ENCODE measurements around the gene HES4. TPM values are rescaled to one million over a fixed set of nuclear protein-coding genes. Genes with fewer than 3 reads are reported as not detected.

Gene HES4
- total RNA-seq, 3 donors from 2014 or later (not counting 1 experiment from before 2014, with no cell fraction given) = 15.4 to 35.5 (median 28.9) TPM

DNA sequence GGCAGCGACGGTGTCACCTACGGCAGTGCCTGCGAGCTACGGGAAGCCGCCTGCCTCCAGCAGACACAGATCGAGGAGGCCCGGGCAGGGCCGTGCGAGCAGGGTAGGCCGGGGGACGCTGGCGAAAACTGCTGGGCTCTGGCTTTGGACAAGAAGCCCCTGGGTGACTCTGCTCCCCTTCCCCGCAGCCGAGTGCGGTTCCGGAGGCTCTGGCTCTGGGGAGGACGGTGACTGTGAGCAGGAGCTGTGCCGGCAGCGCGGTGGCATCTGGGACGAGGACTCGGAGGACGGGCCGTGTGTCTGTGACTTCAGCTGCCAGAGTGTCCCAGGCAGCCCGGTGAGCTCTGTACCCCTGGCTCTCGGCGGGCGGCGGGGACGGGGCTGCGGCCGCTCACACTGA, 44.0 kb upstream of the HES4 start:
- Histone ChIP-seq H3K27me3 (ENCODE audit: control insufficient read depth, insufficient read depth, low read length) (peaks cover 2% of the 10 kb centered on the region), H3K9me3 (ENCODE audit: control insufficient read depth, insufficient read depth, low read length) (no peaks in the 10 kb centered on the region), H3K27ac (ENCODE audit: low read length) (no peak overlapping the region), H3K4me3 (ENCODE audit: low read length) (no peak overlapping the region), H3K4me1 (ENCODE audit: control insufficient read depth, insufficient read depth, low read length) (peaks cover 17% of the 10 kb centered on the region), H3K36me3 (ENCODE audit: control insufficient read depth, insufficient read depth, low read length) (no peaks in the 10 kb centered on the region)
- H3K27me3 Mint-ChIP-seq (ENCODE audit: low read depth in 2 of 2) = peaks cover 0 to 2% of the 10 kb centered on the region in 2 donors
- peaks cover 0 to 13% of the 10 kb centered on the region in 2 donors for H3K4me1 Mint-ChIP-seq
- TF ChIP-seq CTCF (IDR thresholded peaks at IDR 0.05) = no peak
- WGBS (ENCODE audit: insufficient coverage) = 96% methylated on average over 33 of the region's 33 CpGs
- H3K4me3 Mint-ChIP-seq = no peak overlapping the region
- H3K27ac Mint-ChIP-seq = no peak overlapping the region
- no peaks in the 10 kb centered on the region for H3K9me3 Mint-ChIP-seq
- intact Hi-C loops (cut with micrococcal nuclease) = no loop called here
- H3K36me3 Mint-ChIP-seq = no peaks in the 10 kb centered on the region
- DNase-seq = no peak
- ATAC-seq = no peak

- DNase-seq = no peak
- Histone ChIP-seq H3K36me3 (ENCODE audit: control insufficient read depth, insufficient read depth, low read length) (no peaks in the 10 kb centered on the region), H3K27me3 (ENCODE audit: control insufficient read depth, insufficient read depth, low read length) (peaks cover 2% of the 10 kb centered on the region), H3K27ac (ENCODE audit: low read length) (no peak overlapping the region), H3K4me1 (ENCODE audit: control insufficient read depth, insufficient read depth, low read length) (peaks cover 22% of the 10 kb centered on the region), H3K4me3 (ENCODE audit: low read length) (no peak overlapping the region), H3K9me3 (ENCODE audit: control insufficient read depth, insufficient read depth, low read length) (no peaks in the 10 kb centered on the region)
- Mint-ChIP-seq H3K4me3 (no peak overlapping the region), H3K27ac (no peak overlapping the region), H3K36me3 (no peaks in the 10 kb centered on the region), H3K9me3 (no peaks in the 10 kb centered on the region), H3K27me3 (ENCODE audit: low read depth in 2 of 2) (peaks cover 5 to 7% of the 10 kb centered on the region in 2 donors), H3K4me1 (peaks cover 0 to 19% of the 10 kb centered on the region in 2 donors)
- 95% methylated on average over 26 of the region's 27 CpGs for WGBS (ENCODE audit: insufficient coverage)
- intact Hi-C loops (cut with micrococcal nuclease) = no loop called here
- TF ChIP-seq CTCF (IDR thresholded peaks at IDR 0.05) = no peak
- ATAC-seq = no peak
These were observed 43.5 kb upstream of the HES4 start for GRCh38 chr1:1043411-1043810.

GRCh38 chr1:1042835-1043234, 42.9 kb upstream of the HES4 start:
- H3K27ac ChIP-seq (ENCODE audit: low read length) = no peak overlapping the region
- no peaks in the 10 kb centered on the region for H3K9me3 ChIP-seq (ENCODE audit: control insufficient read depth, insufficient read depth, low read length)
- H3K4me1 ChIP-seq (ENCODE audit: control insufficient read depth, insufficient read depth, low read length) = peaks cover 25% of the 10 kb centered on the region
- no peak for ATAC-seq
- intact Hi-C loops (cut with micrococcal nuclease) = no loop called here
- WGBS (ENCODE audit: insufficient coverage) = 89% methylated on average over 10 of the region's 10 CpGs
- Mint-ChIP-seq H3K9me3 (no peaks in the 10 kb centered on the region), H3K27me3 (ENCODE audit: low read depth in 2 of 2) (peaks cover 7 to 9% of the 10 kb centered on the region in 2 donors), H3K36me3 (no peaks in the 10 kb centered on the region), H3K27ac (no peak overlapping the region), H3K4me1 (peaks cover 0 to 19% of the 10 kb centered on the region in 2 donors), H3K4me3 (peak overlapping the region; percentile 52)
- no peaks in the 10 kb centered on the region for H3K36me3 ChIP-seq (ENCODE audit: control insufficient read depth, insufficient read depth, low read length)
- DNase-seq = peak in 1 of 2 donors; percentile 44
- H3K27me3 ChIP-seq (ENCODE audit: control insufficient read depth, insufficient read depth, low read length) = peaks cover 6% of the 10 kb centered on the region
- no peak overlapping the region for H3K4me3 ChIP-seq (ENCODE audit: low read length)
- no peak for TF ChIP-seq CTCF (IDR thresholded peaks at IDR 0.05)

DNA sequence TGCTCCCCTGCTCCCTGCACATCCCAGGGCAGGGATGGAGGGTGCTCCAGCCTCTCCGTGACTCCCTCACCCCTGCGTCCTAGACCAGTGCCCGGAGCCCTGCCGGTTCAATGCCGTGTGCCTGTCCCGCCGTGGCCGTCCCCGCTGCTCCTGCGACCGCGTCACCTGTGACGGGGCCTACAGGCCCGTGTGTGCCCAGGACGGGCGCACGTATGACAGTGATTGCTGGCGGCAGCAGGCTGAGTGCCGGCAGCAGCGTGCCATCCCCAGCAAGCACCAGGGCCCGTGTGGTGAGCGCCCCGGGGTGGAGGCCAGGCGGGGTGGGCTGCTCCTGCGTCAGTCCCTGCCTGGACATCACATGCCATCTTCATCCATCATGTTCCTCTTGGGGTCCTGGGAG, 42.0 kb upstream of the HES4 start:
- no peak for TF ChIP-seq CTCF (IDR thresholded peaks at IDR 0.05)
- intact Hi-C loops (cut with micrococcal nuclease) = no loop called here
- Histone ChIP-seq H3K4me3 (ENCODE audit: low read length) (no peak overlapping the region), H3K4me1 (ENCODE audit: control insufficient read depth, insufficient read depth, low read length) (peaks cover 25% of the 10 kb centered on the region), H3K9me3 (ENCODE audit: control insufficient read depth, insufficient read depth, low read length) (no peaks in the 10 kb centered on the region), H3K27ac (ENCODE audit: low read length) (no peak overlapping the region), H3K27me3 (ENCODE audit: control insufficient read depth, insufficient read depth, low read length) (peaks cover 8% of the 10 kb centered on the region), H3K36me3 (ENCODE audit: control insufficient read depth, insufficient read depth, low read length) (no peaks in the 10 kb centered on the region)
- DNase-seq = peak in 1 of 2 donors; percentile 40
- Mint-ChIP-seq H3K27me3 (ENCODE audit: low read depth in 2 of 2) (peaks cover 7 to 12% of the 10 kb centered on the region in 2 donors), H3K4me3 (peak overlapping the region; percentile 13), H3K9me3 (no peaks in the 10 kb centered on the region), H3K27ac (no peak overlapping the region), H3K4me1 (peaks cover 0 to 19% of the 10 kb centered on the region in 2 donors), H3K36me3 (no peaks in the 10 kb centered on the region)
- WGBS (ENCODE audit: insufficient coverage) = 92% methylated on average over 25 of the region's 25 CpGs
- ATAC-seq = no peak

Measured in natural killer cell (primary cell).